Fibroblast of lung (primary cell): ENCODE measurements around the gene FAM107A. TPM values are rescaled to one million over a fixed set of nuclear protein-coding genes. Genes with fewer than 3 reads are reported as not detected.

Experiments used
- DNase-seq, 2 donors: peaks; one replicate each; pipeline versions ENCODE4 v3.0.0 to v3.0.0-alpha.2; 2010; ENCODE audit warnings: low read depth in 2 of 2
- H2AFZ ChIP-seq: 2 replicates; pipeline ENCODE4 v1.5.1; 2012; ENCODE audit warnings: low read length, control low read depth, inconsistent platforms
- H3K27ac ChIP-seq: 2 replicates; pipeline ENCODE4 v1.5.1; 2011; ENCODE audit warnings: low read length, control low read depth; ENCODE audit not compliant: insufficient read depth
- H3K27me3 ChIP-seq: 2 replicates; pipeline ENCODE4 v1.5.1; 2011; ENCODE audit warnings: mild to moderate bottlenecking, low read length; ENCODE audit not compliant: control insufficient read depth, insufficient read depth
- H3K36me3 ChIP-seq: 2 replicates; pipeline ENCODE4 v1.5.1; 2011; ENCODE audit warnings: low read length; ENCODE audit not compliant: control insufficient read depth, insufficient read depth
- H3K4me1 ChIP-seq: 2 replicates; pipeline ENCODE4 v1.5.1; 2011; ENCODE audit warnings: low read length; ENCODE audit not compliant: control insufficient read depth, insufficient read depth; ENCODE audit errors: extremely low read depth
- H3K4me2 ChIP-seq: 2 replicates; pipeline ENCODE4 v1.5.1; 2011; ENCODE audit warnings: low read length, control low read depth; ENCODE audit not compliant: insufficient read depth; ENCODE audit errors: extremely low read depth
- H3K4me3 ChIP-seq, 4 experiments: fragments of 200-600 bp in 1 of 4; sonication (generic) in 1 of 4; replicated peaks in 1 of 4; 2 replicates each; pipeline ENCODE4 v1.5.1; 2011 to 2016; ENCODE audit warnings: low read length in 4 of 4, low read depth in 3 of 4, mild to moderate bottlenecking in 3 of 4, control low read depth in 2 of 4, inconsistent platforms in 1 of 4, mixed read lengths in 1 of 4; ENCODE audit not compliant: insufficient read depth in 1 of 4; ENCODE audit errors: control extremely low read depth in 1 of 4
- H3K79me2 ChIP-seq: 2 replicates; pipeline ENCODE4 v1.5.1; 2012; ENCODE audit warnings: mild to moderate bottlenecking, low read length, inconsistent platforms; ENCODE audit not compliant: control insufficient read depth, insufficient read depth
- H3K9ac ChIP-seq: 2 replicates; pipeline ENCODE4 v1.5.1; 2011; ENCODE audit warnings: mild to moderate bottlenecking, low read length, control low read depth; ENCODE audit not compliant: insufficient read depth
- H3K9me3 ChIP-seq: 2 replicates; pipeline ENCODE4 v1.5.1; 2012; ENCODE audit warnings: low read depth, low read length; ENCODE audit not compliant: control insufficient read depth, insufficient read depth
- H4K20me1 ChIP-seq: 2 replicates; pipeline ENCODE4 v1.5.1; 2011; ENCODE audit warnings: low read length; ENCODE audit not compliant: control insufficient read depth, insufficient read depth; ENCODE audit errors: extremely low read depth
- CTCF ChIP-seq, 2 donors: IDR thresholded peaks in 1 of 2; conservative IDR thresholded peaks in 1 of 2; 1 replicate in 1 of 2; 2 replicates in 1 of 2; pipeline ENCODE4 v1.5.1; 2011 to 2012; ENCODE audit warnings: low read length in 2 of 2, control low read depth in 1 of 2, inconsistent platforms in 1 of 2, low read depth in 1 of 2, mild to moderate bottlenecking in 1 of 2
- EZH2 ChIP-seq: IDR thresholded peaks from 2 replicates; pipeline ENCODE4 v1.5.1; 2012; ENCODE audit warnings: low read length, control low read depth, mild to moderate bottlenecking; ENCODE audit errors: missing control alignments
- polyA plus RNA-seq, 2 donors: library from polyadenylated mRNA; depleted of rRNA in 1 of 2; stranded (reverse) in 1 of 2; unstranded in 1 of 2; fragments of >200 nt; gene quantifications; 2 replicates each; pipeline ENCODE4 v1.2.1, GENCODE V29; 2011 to 2012; ENCODE audit warnings: missing spikeins in 1 of 2
- total RNA-seq: library from RNA; depleted of rRNA; stranded (reverse); fragments of >200 nt; gene quantifications from 2 replicates; pipeline ENCODE4 v1.2.1, GENCODE V29; 2014

Gene FAM107A
- total and polyA plus RNA-seq, 2 donors (not counting 1 experiment from before 2014, with no cell fraction given): under 0.01 to 0.16 TPM

- Histone ChIP-seq H3K27ac (no peak overlapping the region), H3K27me3 (no peaks in the 10 kb centered on the region), H3K9ac (no peak overlapping the region), H3K9me3 (no peaks in the 10 kb centered on the region), H3K4me3 (no peak overlapping the region), H3K4me2 (no peak overlapping the region), H4K20me1 (no peaks in the 10 kb centered on the region), H3K4me1 (peaks cover 3% of the 10 kb centered on the region), H2AFZ (no peak overlapping the region), H3K36me3 (no peaks in the 10 kb centered on the region), H3K79me2 (no peaks in the 10 kb centered on the region)
- no peak for DNase-seq
- TF ChIP-seq CTCF (conservative IDR thresholded peaks at IDR 0.05 in 1 of 2, IDR thresholded peaks at IDR 0.05 in 1 of 2; ENCODE audit: low read depth in 1 of 2, low read length in 2 of 2) (no peak), EZH2 (no peak)
Measured at GRCh38 chr3:58622436-58622835, 45.2 kb upstream of the FAM107A start.

- no peak overlapping the region for H3K4me3 ChIP-seq
Measured at GRCh38 chr3:58621086-58621830, 44.1 kb upstream of the FAM107A start.

GRCh38 chr3:58620421-58620820, 43.2 kb upstream of the FAM107A start:
- no peaks in the 10 kb centered on the region for H3K27me3 ChIP-seq
- H3K4me1 ChIP-seq: no peaks in the 10 kb centered on the region

More at GRCh38 chr3:58621086-58621830, 44.1 kb upstream of the FAM107A start:
- Histone ChIP-seq H3K36me3 (no peaks in the 10 kb centered on the region), H3K9me3 (no peaks in the 10 kb centered on the region), H4K20me1 (no peaks in the 10 kb centered on the region), H3K27ac (no peak overlapping the region), H3K27me3 (no peaks in the 10 kb centered on the region), H2AFZ (no peak overlapping the region), H3K9ac (no peak overlapping the region), H3K4me2 (no peak overlapping the region), H3K79me2 (no peaks in the 10 kb centered on the region), H3K4me1 (no peaks in the 10 kb centered on the region)
- DNase-seq: peak in 1 of 2 donors; percentile 31
- TF ChIP-seq EZH2: no peak
- TF ChIP-seq CTCF (conservative IDR thresholded peaks at IDR 0.05 in 1 of 2, IDR thresholded peaks at IDR 0.05 in 1 of 2; ENCODE audit: low read depth in 1 of 2, low read length in 2 of 2): no peak

More at GRCh38 chr3:58620421-58620820, 43.2 kb upstream of the FAM107A start:
- DNase-seq: no peak
- Histone ChIP-seq H2AFZ (no peak overlapping the region), H3K27ac (no peak overlapping the region), H3K79me2 (no peaks in the 10 kb centered on the region), H3K4me2 (no peak overlapping the region), H3K9me3 (no peaks in the 10 kb centered on the region), H3K9ac (no peak overlapping the region), H3K4me3 (no peak overlapping the region), H4K20me1 (no peaks in the 10 kb centered on the region), H3K36me3 (no peaks in the 10 kb centered on the region)
- TF ChIP-seq EZH2 (no peak), CTCF (conservative IDR thresholded peaks at IDR 0.05 in 1 of 2, IDR thresholded peaks at IDR 0.05 in 1 of 2; ENCODE audit: low read depth in 1 of 2, low read length in 2 of 2) (no peak)
